Nasal cavity respiratory epithelium epithelial cell of viscerocranial mucosa (primary cell): ENCODE data around the gene LEUTX. TPM values are rescaled to one million over a fixed set of nuclear protein-coding genes. Genes with fewer than 3 reads are reported as not detected.

Experiments used
- total RNA-seq: library from RNA; depleted of rRNA; stranded (reverse); fragments of >200 nt; gene quantifications from 2 replicates; pipeline ENCODE4 v1.2.3, GENCODE V29; 2014

LEUTX gene
- not detected in 2 replicates for total RNA-seq

DNA sequence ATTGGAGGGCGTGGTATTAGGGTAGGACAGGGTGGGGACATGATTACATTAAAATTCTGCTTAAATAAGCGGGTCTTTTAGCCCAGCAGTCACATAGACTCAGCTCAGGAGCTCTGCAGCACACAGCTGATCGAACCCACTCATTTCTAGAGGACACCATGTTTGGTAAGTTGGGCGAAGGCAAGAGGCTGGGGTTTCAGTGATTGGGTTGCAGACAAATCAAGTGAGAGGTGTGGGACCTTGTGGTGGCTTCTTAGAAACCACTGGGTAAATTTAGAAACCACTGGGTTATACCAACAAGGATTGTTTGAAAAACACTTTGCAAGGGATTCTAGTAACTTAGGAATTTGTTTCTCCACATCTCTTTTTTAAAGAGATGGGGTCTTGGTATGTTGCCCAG, at the start of gene LEUTX:
Gene LEUTX, plus strand, starts transcription at position 92 of the 400 bp plus-strand sequence. Its CDS starts 67 bp downstream, at position 159.

DNA sequence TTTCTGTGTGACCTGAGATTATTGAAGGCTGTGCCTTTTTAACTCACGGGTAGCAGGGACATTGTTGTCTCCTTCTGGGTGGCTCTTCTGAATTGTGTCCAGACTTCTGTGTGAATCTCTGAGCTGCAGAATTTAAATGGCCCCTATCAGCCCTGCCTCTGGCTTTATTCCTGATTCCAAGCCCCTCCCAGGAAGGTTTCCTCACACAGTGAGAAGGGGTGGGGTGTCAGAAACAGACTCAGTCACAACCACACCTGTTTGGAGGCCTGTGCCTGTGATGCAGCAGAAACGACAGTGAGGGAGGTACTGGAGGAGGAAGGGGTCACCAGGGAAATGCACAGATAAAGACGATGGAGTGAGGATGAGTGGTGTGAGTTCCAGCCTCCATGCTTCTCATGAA, 40.8 kb upstream of the LEUTX start, which contains the start of gene CLC:
Gene CLC, minus strand, starts transcription at position 139 of the 400 bp plus-strand sequence. Its CDS starts 77 bp downstream, at position 62.

DNA sequence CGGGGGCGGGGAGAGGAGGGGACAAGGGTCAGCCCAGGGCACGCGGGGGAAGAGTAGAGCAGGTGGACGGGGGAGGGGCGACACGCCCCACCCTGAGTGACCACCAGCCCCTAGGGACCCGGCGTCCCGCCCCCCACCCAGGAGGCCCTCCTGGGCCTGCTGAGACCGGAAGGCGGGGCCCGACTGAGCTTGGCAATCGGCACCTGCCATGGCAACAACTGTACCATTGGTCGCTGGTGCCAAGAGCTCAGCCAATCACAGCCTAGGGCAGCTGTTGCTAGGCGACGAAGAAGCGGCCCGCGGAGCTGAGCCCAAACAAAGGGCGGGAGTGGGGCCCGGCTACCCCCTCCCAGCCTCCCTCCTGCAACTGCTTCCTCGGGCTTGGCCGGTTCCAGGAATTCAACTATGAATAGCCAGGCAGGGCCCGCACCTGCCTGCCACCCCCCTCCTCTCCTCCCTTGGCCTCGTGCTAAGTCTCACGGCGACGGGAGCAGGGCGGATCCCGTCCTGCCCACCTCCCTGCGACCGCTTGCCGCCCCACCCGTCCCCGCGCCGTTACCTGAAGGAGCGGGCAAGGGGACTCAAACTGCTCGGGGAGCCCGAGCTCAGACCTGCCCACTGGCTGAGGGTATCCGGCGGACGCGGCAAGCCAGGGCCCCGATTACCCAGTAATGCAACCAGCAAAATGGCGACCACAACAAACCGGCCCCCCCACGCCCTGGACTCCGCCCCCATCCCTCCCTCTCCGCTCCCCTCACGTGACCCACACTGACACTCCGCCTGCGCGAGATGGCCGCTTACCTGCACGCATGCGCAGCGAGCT, 55.0 kb downstream of the LEUTX start, which contains the start of gene DYRK1B:
Gene DYRK1B, minus strand, starts transcription at position 699 of the 823 bp plus-strand sequence. CDS start 2,295 bp downstream, outside the sequence.

Other genes starting within 250 kb of the LEUTX start
- gene EID2B, start 246.0 kb upstream of the LEUTX start, total RNA-seq: 0.71 and 1.0 TPM in 2 replicates
- 5.4 and 8.5 TPM in 2 replicates for gene EID2, start 238.7 kb upstream of the LEUTX start, total RNA-seq
- gene LGALS13, start 176.3 kb upstream of the LEUTX start, total RNA-seq: not detected in 2 replicates
- gene LGALS16, start 122.9 kb upstream of the LEUTX start, total RNA-seq: not detected in 2 replicates
- not detected in 2 replicates for gene LGALS14, start 74.4 kb upstream of the LEUTX start, total RNA-seq
- gene CLC, start 40.8 kb upstream of the LEUTX start, total RNA-seq: not detected in 2 replicates
- gene DYRK1B, start 55.3 kb downstream of the LEUTX start, total RNA-seq: 4.1 and 14.3 TPM in 2 replicates
- 140 and 218 TPM in 2 replicates for gene FBL, start 67.5 kb downstream of the LEUTX start, total RNA-seq
- 1.4 and 2.3 TPM in 2 replicates for gene FCGBP, start 155.8 kb downstream of the LEUTX start, total RNA-seq
- 84.1 and 118 TPM in 2 replicates for gene PSMC4, start 192.3 kb downstream of the LEUTX start, total RNA-seq
- gene ZNF546, start 218.2 kb downstream of the LEUTX start, total RNA-seq: 0.68 and 3.0 TPM in 2 replicates